ES-I3 (cell line): ENCODE data around the gene MOCS1.

ENCODE experiments used
- H3K36me3 ChIP-seq: 2 replicates; pipeline ENCODE4 v1.6.1; 2013; ENCODE audit warnings: mild to moderate bottlenecking, low read length, control low read depth, moderate library complexity; ENCODE audit not compliant: insufficient read depth
- H3K4me1 ChIP-seq: 2 replicates; pipeline ENCODE4 v1.6.1; 2013; ENCODE audit warnings: mild to moderate bottlenecking, control low read depth, low read length; ENCODE audit not compliant: insufficient read depth
- H3K9ac ChIP-seq: 2 replicates; pipeline ENCODE4 v1.6.1; 2013; ENCODE audit warnings: low read depth, mild to moderate bottlenecking, low read length, moderate library complexity
- H3K9me3 ChIP-seq: 2 replicates; pipeline ENCODE4 v1.6.1; 2013; ENCODE audit warnings: mild to moderate bottlenecking, low read length, moderate library complexity; ENCODE audit not compliant: control insufficient read depth, insufficient read depth

The MOCS1 gene

GRCh38 chr6:39925191-39925930 is 8.9 kb downstream of the MOCS1 start:
- Histone ChIP-seq H3K36me3 (peaks cover 3% of the 10 kb centered on the region), H3K9me3 (no peaks in the 10 kb centered on the region)

GRCh38 chr6:39924283-39924682 is 10.0 kb downstream of the MOCS1 start:
- Histone ChIP-seq H3K9ac (no peak overlapping the region), H3K36me3 (peaks cover 3% of the 10 kb centered on the region), H3K9me3 (no peaks in the 10 kb centered on the region), H3K4me1 (no peaks in the 10 kb centered on the region)

More at GRCh38 chr6:39925191-39925930, 8.9 kb downstream of the MOCS1 start:
- H3K4me1 ChIP-seq: no peaks in the 10 kb centered on the region
- no peak overlapping the region for H3K9ac ChIP-seq

DNA sequence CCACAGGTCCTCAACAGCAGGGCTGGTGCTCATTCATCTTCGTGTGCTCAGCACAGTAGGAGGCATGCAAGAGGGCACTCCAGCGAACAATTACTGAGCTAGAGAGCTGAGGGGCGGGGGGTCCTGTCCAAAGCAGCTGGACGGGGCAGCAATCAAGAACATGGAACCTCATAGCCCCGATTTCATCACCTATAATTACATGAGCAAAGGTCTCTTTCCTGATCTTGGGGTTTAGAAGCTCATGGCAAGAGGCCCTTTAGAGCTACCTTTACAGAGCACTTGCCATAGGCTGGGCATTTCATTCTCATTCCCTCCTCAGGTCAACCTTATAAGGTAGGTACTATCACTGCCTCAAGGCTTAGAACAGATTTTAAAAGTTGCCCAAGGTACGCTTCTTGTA is 10.4 kb downstream of the MOCS1 start:
- H3K4me1 ChIP-seq: no peaks in the 10 kb centered on the region
- H3K36me3 ChIP-seq: peaks cover 3% of the 10 kb centered on the region
- H3K9me3 ChIP-seq: no peaks in the 10 kb centered on the region
- no peak overlapping the region for H3K9ac ChIP-seq

GRCh38 chr6:39923394-39923793 is 10.9 kb downstream of the MOCS1 start:
- Histone ChIP-seq H3K9ac (no peak overlapping the region), H3K9me3 (no peaks in the 10 kb centered on the region), H3K4me1 (no peaks in the 10 kb centered on the region), H3K36me3 (peaks cover 3% of the 10 kb centered on the region)

- peaks cover 3% of the 10 kb centered on the region for H3K36me3 ChIP-seq
- H3K9ac ChIP-seq: no peak overlapping the region
- H3K4me1 ChIP-seq: no peaks in the 10 kb centered on the region
- no peaks in the 10 kb centered on the region for H3K9me3 ChIP-seq
Measured at GRCh38 chr6:39922821-39923220, 11.4 kb downstream of the MOCS1 start.

DNA sequence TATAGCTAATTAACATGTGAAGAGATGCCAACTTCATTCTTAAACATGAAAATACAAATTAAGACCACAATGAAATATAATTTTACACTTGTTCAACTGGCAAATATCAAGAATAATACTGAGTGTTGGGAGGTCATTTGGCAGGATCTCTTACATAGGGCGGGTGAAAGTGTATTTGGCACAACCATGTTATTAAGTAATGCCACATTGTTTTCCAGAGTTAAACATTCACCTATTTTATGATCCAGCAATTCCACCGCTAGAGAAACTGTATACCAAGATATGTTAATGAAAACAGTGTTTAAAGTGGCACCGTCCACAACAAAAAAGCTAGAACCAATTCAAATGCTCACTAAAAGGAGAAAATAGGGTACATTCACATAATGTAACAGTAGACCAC is 14.1 kb downstream of the MOCS1 start:
- no peaks in the 10 kb centered on the region for H3K9me3 ChIP-seq
- H3K9ac ChIP-seq: no peak overlapping the region
- H3K36me3 ChIP-seq: no peaks in the 10 kb centered on the region; the same call in none of the 2 replicates

GRCh38 chr6:39918831-39919230 is 15.4 kb downstream of the MOCS1 start:
- H3K36me3 ChIP-seq: no peaks in the 10 kb centered on the region
- no peaks in the 10 kb centered on the region for H3K4me1 ChIP-seq
- no peaks in the 10 kb centered on the region for H3K9me3 ChIP-seq
- no peak overlapping the region for H3K9ac ChIP-seq

More for the DNA sequence above, 14.1 kb downstream of the MOCS1 start:
- H3K4me1 ChIP-seq: no peaks in the 10 kb centered on the region

DNA sequence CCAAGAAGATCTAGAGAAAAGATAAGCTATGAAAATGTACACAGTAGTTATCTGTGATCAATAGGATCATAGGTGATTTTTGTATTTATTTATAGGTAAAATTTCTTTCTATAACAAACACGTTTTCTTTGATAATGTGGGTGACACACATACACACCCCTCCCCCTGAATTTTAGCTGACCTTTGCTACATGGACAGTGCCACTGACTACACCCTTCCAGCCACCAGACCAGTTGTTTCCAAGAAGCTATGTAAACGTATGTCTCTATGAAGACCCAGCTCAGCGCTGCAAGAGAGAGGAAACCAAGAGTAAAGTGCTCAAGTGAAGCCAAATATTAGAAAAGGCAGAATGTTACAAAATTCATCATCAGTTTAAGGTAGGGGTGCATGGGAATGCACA is 16.3 kb downstream of the MOCS1 start:
- Histone ChIP-seq H3K9ac (no peak overlapping the region), H3K4me1 (no peaks in the 10 kb centered on the region), H3K9me3 (no peaks in the 10 kb centered on the region), H3K36me3 (no peaks in the 10 kb centered on the region)

- Histone ChIP-seq H3K9me3 (no peaks in the 10 kb centered on the region), H3K4me1 (no peaks in the 10 kb centered on the region), H3K9ac (no peak overlapping the region), H3K36me3 (no peaks in the 10 kb centered on the region)
Measured at GRCh38 chr6:39917329-39917728, 16.9 kb downstream of the MOCS1 start.

GRCh38 chr6:39915866-39916265 is 18.4 kb downstream of the MOCS1 start:
- no peaks in the 10 kb centered on the region for H3K4me1 ChIP-seq
- H3K9me3 ChIP-seq: no peaks in the 10 kb centered on the region
- H3K9ac ChIP-seq: no peak overlapping the region
- no peaks in the 10 kb centered on the region for H3K36me3 ChIP-seq

GRCh38 chr6:39914239-39914638 is 20.0 kb downstream of the MOCS1 start:
- no peak overlapping the region for H3K9ac ChIP-seq
- no peaks in the 10 kb centered on the region for H3K4me1 ChIP-seq
- no peaks in the 10 kb centered on the region for H3K9me3 ChIP-seq
- no peaks in the 10 kb centered on the region for H3K36me3 ChIP-seq

DNA sequence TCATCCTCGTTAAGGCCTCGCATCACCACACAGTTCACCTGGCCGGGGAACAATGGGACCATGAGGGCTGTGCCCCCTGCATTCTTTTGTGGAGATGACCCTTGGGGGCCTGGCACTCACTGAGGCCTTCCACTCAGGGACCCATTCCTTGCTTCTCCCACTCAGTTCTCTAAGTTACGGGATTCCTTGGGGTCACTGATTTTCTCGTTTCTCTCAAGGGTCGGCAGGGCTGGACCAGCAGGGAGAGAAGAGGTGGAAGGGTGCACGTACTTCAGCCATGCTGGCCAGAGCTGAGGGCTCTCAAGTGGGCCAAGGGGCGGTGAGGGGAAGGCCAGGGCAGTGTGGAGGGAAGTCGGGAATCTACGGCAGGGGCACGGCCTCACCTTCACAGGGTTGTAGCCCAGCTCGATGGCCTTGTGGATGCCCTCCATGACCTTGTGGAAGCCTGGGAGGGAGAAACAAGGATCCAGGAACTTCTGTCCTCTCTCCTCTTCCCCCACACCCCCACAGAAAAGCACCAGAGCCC is 20.8 kb downstream of the MOCS1 start:
- H3K9me3 ChIP-seq: no peaks in the 10 kb centered on the region
- no peak overlapping the region for H3K9ac ChIP-seq
- H3K4me1 ChIP-seq: no peaks in the 10 kb centered on the region
- H3K36me3 ChIP-seq: no peaks in the 10 kb centered on the region

DNA sequence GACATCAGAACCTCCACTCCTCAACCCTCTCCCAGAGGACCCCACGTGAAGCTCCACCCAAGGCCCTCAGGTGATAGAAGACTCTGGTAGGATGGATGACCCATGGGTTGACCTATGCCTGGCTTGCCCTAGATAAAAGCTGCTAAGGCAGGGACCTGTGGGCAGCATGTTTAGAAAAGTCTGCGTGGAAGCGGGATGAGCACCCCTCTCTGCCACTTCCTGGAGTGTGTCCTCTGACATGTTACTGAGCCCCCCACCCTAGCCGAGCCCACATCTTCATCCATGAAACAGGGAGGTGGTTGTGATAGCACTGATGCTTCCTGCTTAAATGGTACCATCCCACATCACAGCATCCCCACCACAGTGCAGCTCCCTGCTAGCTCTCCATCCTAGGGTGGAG is 21.8 kb downstream of the MOCS1 start:
- H3K4me1 ChIP-seq: no peaks in the 10 kb centered on the region
- no peak overlapping the region for H3K9ac ChIP-seq
- no peaks in the 10 kb centered on the region for H3K9me3 ChIP-seq
- H3K36me3 ChIP-seq: no peaks in the 10 kb centered on the region

DNA sequence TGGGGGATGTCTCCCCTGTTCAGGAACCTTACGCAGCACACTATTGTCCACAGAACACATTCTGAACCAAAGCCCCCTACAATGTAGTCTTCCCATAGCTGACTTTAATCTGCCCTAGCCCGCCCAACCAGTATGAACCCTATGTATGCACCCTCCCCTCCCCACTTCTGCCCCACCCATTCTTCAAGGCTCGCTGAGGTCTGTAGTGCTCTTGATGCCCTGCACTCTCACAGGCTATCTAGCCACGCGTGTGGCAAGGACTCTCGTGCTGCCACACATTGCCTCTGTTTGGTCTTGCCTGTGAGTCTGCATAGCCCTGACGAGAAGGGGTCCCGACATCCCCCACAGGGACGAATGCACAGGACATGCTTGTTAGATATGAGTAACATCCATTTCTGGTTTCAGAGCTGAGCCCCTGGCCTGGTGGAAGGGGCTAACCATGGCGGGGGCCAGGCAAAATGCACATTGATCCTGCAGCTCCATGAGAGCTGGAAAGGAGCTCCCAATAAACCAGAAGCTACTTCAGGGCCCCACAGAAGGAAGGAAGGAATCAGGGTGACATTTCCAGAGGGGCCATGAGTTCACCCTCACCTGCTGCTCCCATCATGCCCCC is 22.6 kb downstream of the MOCS1 start:
- Histone ChIP-seq H3K36me3 (no peaks in the 10 kb centered on the region), H3K4me1 (no peaks in the 10 kb centered on the region), H3K9ac (no peak overlapping the region), H3K9me3 (no peaks in the 10 kb centered on the region)

DNA sequence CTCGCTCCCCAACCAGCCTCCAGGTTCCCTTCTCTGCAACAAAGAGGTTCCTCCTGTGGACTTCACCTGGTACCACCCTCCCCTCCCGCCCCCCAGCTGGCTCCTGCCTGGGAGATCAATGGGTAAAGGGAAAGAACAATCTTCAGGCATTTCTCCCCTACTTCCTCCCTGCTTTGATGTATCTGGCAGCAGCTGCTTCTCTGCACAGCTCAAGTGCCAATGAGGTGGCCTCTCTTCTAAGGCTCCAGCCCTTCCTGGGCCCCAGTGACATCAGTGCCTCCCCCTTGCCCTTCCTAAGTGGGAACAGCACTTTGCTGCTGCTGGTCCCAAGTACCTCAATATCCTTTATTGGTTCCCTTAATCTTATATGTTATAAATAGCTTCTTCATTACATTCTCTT is 23.5 kb downstream of the MOCS1 start:
- Histone ChIP-seq H3K9me3 (no peaks in the 10 kb centered on the region), H3K36me3 (no peaks in the 10 kb centered on the region), H3K4me1 (no peaks in the 10 kb centered on the region), H3K9ac (no peak overlapping the region)
